SU-DHL-6 (cell line): ENCODE measurements around the gene SPINK9.

ENCODE experiments used
- EZH2phosphoT487 ChIP-seq: fragments of 200-600 bp; sonication (generic), shearing (Covaris generic); conservative IDR thresholded peaks from 2 replicates; pipeline ENCODE4 v1.6.1; 2018; ENCODE audit warnings: mild to moderate bottlenecking, antibody characterized with exemption, low read length, moderate library complexity, mixed read lengths
- TF ChIP-seq, protein P1 (sequence below): fragments of 200-600 bp; sonication (generic); IDR thresholded peaks from one replicate; pipeline ENCODE4 v1.5.1; 2017; ENCODE audit warnings: antibody characterized with exemption, mild to moderate bottlenecking, low read length, moderate library complexity; ENCODE audit not compliant: insufficient read depth, poor library complexity, severe bottlenecking

DNA sequence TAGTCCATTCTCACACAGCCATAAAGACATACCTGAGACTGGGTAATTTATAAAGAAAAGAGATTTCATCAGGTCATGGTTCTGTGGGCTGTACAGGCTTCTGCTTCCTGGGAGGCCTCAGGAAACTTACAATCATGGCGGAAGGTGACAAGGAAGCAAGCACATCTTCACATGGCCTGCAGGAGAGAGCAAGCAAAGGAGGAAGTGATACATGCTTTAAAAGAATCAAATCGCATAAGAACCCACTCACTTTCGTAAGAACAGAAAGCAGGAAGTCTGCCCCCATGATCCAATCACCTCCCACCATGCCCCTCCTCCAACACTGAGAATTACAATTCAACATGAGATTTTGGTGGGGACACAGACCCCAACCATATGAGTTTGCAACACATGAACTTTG, 43.3 kb downstream of the SPINK9 start:
- TF ChIP-seq, protein P1, sequence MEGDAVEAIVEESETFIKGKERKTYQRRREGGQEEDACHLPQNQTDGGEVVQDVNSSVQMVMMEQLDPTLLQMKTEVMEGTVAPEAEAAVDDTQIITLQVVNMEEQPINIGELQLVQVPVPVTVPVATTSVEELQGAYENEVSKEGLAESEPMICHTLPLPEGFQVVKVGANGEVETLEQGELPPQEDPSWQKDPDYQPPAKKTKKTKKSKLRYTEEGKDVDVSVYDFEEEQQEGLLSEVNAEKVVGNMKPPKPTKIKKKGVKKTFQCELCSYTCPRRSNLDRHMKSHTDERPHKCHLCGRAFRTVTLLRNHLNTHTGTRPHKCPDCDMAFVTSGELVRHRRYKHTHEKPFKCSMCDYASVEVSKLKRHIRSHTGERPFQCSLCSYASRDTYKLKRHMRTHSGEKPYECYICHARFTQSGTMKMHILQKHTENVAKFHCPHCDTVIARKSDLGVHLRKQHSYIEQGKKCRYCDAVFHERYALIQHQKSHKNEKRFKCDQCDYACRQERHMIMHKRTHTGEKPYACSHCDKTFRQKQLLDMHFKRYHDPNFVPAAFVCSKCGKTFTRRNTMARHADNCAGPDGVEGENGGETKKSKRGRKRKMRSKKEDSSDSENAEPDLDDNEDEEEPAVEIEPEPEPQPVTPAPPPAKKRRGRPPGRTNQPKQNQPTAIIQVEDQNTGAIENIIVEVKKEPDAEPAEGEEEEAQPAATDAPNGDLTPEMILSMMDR: no peak
- no peak for TF ChIP-seq EZH2phosphoT487
